Activated naive CD4-positive, alpha-beta T cell treated with anti-CD3 and anti-CD28 coated beads, Interleukin-2, amount 50 U/mL, for 24 hours (primary cell): ENCODE data around the gene PIGN.
"Not testable (repeated sequence)": the region's sequence is repeated elsewhere in the genome, so short reads cannot be mapped to it uniquely, and the experiment has no call there.

Experiments
- H3K27ac Mint-ChIP-seq: one replicate; pipeline ENCODE4 v1.8.0; 2021; ENCODE audit warnings: mild to moderate bottlenecking, mixed read lengths
- H3K27me3 Mint-ChIP-seq: one replicate; pipeline ENCODE4 v1.8.0; 2021; ENCODE audit warnings: mixed read lengths
- H3K36me3 Mint-ChIP-seq: one replicate; pipeline ENCODE4 v1.8.0; 2021; ENCODE audit warnings: mixed read lengths
- H3K4me1 Mint-ChIP-seq: one replicate; pipeline ENCODE4 v1.8.0; 2021; ENCODE audit warnings: mixed read lengths
- H3K4me3 Mint-ChIP-seq: one replicate; pipeline ENCODE4 v1.8.0; 2021; ENCODE audit warnings: mild to moderate bottlenecking, mixed read lengths
- H3K9me3 Mint-ChIP-seq: one replicate; pipeline ENCODE4 v1.8.0; 2021; ENCODE audit warnings: mixed read lengths

Gene PIGN

DNA sequence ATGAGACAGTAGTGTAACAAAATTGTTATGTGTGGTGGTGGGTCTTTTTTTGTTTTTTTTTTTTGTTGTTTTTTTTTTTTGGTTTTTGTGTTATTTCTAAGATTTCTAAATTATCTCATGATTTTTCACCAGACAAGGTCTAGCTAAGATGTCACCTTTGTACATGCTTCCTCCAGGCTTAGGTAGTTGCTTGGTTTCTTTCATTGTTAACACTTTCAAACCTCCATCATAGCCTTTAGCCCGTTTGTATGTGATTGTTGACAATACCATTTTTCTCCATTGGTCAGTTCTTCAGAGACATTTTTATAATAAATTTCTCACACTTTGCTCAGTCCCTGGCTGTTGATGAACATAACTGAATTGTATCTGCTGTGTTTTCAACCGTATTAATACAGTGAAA is 2.4 kb upstream of the PIGN start:
- Mint-ChIP-seq H3K4me3 (peak overlapping the region; percentile 99), H3K27me3 (no peaks in the 10 kb centered on the region), H3K27ac (no peak overlapping the region), H3K36me3 (peaks cover 11% of the 10 kb centered on the region), H3K9me3 (no peaks in the 10 kb centered on the region), H3K4me1 (peaks cover 71% of the 10 kb centered on the region)

DNA sequence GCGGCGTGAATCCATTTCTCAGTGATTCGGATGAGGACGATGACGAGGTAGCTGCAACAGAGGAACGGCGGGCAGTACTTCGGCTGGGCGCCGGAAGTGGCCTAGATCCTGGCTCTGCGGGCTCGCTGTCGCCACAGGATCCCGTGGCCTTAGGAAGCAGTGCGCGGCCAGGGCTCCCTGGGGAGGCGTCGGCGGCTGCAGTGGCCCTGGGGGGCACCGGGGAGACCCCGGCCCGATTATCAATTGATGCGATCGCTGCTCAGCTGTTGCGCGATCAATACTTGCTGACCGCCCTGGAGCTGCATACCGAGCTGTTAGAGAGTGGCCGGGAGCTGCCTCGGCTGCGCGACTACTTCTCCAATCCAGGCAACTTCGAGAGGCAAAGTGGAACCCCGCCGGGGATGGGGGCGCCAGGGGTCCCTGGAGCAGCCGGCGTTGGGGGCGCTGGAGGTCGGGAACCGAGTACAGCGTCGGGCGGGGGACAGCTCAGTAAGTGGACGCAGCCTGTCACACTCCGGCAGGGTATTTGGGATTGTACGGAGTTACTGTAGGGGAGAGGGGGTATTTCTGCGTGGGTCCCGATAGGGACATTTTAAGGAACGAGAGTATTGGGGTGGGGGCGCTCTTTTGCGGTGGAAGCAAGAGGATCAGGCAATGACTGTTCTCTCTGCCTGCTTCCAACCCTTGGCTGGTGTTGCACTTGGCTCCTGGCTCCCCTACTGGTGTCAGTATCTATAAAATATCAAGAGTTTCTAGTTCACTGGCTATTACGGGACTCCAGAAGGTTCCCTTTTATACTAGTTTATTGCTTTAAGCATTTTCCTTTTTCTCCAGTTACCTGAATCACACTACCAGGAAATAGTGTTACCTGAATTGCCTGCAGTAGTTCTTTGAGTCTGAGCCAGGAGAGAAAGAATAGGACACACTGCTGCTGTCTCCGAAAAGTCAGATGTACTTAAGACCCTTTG is 971 bp upstream of the PIGN start:
- Mint-ChIP-seq H3K4me3 (peak overlapping the region; percentile 99), H3K4me1 (peaks cover 62% of the 10 kb centered on the region), H3K27me3 (no peaks in the 10 kb centered on the region), H3K27ac (peak overlapping the region; percentile 97), H3K36me3 (peaks cover 11% of the 10 kb centered on the region), H3K9me3 (no peaks in the 10 kb centered on the region)

DNA sequence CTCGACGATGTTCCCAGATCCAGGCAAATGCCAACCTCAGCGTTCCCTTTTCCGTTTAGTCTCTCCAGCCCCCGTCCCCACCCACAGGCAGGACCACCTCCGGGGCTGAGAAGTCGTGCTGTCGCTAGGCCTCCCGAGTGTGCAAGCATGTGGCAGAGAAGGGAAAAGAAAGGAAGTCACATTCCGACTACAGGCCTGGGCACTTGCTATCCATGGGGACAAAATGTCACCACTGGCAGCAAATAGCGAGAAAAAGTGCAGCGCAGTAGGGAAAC is 420 bp downstream of the PIGN start:
- H3K27me3 Mint-ChIP-seq: no peaks in the 10 kb centered on the region
- peaks cover 8% of the 10 kb centered on the region for H3K36me3 Mint-ChIP-seq
- H3K27ac Mint-ChIP-seq: peak overlapping the region; percentile 93
- H3K9me3 Mint-ChIP-seq: no peaks in the 10 kb centered on the region
- H3K4me1 Mint-ChIP-seq: peaks cover 48% of the 10 kb centered on the region
- H3K4me3 Mint-ChIP-seq: peak overlapping the region; percentile 99

DNA sequence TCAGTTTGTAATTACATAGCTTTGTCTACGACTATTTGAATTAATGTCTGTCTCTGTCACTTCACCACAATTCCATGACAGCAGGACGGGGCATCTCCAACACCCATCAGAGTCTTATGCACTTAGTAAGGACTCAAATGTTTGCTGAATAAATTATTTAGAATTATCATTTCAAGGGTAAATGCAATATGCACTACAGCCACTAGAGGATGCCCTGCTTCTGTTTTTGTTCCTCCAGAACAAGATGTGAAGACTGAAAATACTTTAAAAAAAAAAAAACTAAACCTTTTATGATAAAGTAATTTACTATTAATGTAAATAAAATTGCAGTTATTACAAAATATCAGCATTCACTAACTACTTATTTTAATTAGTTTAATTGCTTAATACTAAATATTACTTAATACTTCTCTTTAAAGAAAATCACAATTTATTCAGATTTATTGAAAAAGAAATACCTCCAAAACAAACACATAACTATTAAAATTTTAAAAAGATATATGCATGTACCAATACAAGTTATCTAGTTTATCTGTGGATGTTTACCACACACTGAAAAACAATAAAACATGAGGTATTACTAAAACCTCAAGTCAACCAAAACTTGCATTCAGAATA is 3.2 kb downstream of the PIGN start:
- Mint-ChIP-seq H3K27ac (no peak overlapping the region), H3K27me3 (no peaks in the 10 kb centered on the region), H3K36me3 (no peaks in the 10 kb centered on the region), H3K4me3 (no peak overlapping the region), H3K4me1 (peaks cover 23% of the 10 kb centered on the region), H3K9me3 (no peaks in the 10 kb centered on the region)

DNA sequence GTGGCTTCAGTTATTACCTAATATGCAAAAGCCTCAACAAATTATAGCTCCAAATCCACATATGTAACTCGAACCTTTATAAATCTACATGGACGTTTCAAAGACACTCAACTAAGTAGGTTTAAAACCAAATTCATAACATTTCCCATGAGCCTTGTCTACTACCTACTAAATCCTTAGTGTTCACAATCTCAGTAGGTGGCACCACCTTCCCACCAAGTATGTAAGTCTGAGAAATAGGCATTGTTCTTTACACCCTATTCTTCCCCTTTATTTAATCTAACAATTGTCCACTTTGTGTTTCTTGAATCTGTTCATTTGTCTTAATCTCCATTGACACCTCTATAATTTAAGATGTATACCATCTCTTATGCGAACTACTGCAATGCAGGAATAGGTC is 4.6 kb downstream of the PIGN start:
- Mint-ChIP-seq H3K4me1 (peaks cover 32% of the 10 kb centered on the region), H3K27me3 (no peaks in the 10 kb centered on the region), H3K36me3 (peaks cover 3% of the 10 kb centered on the region), H3K4me3 (no peak overlapping the region), H3K27ac (no peak overlapping the region), H3K9me3 (no peaks in the 10 kb centered on the region)

DNA sequence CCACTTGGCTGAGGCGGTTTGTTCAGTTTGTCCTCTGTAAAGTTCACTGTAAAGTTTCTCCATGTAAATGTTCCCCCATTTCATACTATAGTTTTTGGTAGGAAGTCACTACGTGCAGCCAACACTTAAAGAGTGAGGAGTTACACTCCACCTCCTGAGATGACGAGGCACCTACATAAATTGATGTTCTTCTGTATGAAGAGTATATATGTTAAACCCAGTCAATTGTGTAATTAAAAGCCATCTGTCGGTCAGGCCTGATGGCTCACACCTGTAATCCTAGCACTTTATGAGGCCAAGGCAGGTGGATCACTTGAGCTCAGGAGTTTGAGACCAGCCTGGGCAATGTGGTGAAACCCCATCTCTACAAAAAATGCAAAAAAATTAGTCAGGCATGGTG is 7.6 kb downstream of the PIGN start:
- H3K9me3 Mint-ChIP-seq: no peaks in the 10 kb centered on the region
- peaks cover 4% of the 10 kb centered on the region for H3K36me3 Mint-ChIP-seq
- H3K4me3 Mint-ChIP-seq: no peak overlapping the region
- no peak overlapping the region for H3K27ac Mint-ChIP-seq
- H3K27me3 Mint-ChIP-seq: no peaks in the 10 kb centered on the region
- H3K4me1 Mint-ChIP-seq: peaks cover 14% of the 10 kb centered on the region

DNA sequence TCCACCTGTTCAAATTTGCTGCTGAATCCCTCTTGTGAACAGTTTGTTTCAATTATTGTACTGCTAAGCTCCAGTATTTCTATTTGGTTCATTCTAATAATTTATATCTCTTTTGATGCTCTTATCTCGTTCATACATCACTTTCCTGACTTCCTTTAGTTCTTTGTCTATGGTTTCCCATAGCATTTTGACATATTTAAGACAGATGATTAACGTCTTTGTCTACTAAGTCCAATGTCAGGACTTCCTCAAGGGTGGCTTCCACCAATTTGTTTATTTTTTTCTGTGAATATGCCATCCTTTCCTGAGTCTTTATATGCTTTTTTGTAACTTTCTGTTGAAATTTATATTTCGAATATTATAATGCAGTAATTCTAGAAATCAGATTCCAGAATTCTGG is 9.6 kb downstream of the PIGN start:
- Mint-ChIP-seq H3K9me3 (no peaks in the 10 kb centered on the region), H3K27ac (no peak overlapping the region), H3K4me1 (peaks cover 9% of the 10 kb centered on the region), H3K36me3 (peaks cover 6% of the 10 kb centered on the region), H3K4me3 (no peak overlapping the region), H3K27me3 (no peaks in the 10 kb centered on the region)

DNA sequence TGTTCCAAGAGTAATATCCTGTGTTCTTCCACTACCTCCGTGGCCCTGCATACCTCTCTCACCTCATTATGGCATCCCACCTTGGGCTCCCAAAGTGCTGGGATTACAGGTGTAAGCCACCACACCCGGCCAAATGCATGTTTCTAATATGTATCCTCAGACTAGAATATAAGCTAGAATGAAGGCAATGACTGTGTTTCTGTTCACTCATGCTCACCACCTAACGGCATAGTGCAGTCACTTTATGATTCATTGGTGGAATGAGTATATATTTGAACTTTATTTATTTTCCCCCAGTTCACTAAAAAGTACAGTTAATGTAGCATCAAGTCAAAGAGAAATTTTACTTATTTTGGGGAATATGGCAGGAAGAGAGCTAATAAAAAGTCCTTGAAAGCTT is 11.3 kb downstream of the PIGN start:
- no peaks in the 10 kb centered on the region for H3K27me3 Mint-ChIP-seq
- peaks cover 9% of the 10 kb centered on the region for H3K4me1 Mint-ChIP-seq
- no peak overlapping the region for H3K27ac Mint-ChIP-seq
- H3K9me3 Mint-ChIP-seq: no peaks in the 10 kb centered on the region
- no peak overlapping the region for H3K4me3 Mint-ChIP-seq
- peaks cover 6% of the 10 kb centered on the region for H3K36me3 Mint-ChIP-seq

DNA sequence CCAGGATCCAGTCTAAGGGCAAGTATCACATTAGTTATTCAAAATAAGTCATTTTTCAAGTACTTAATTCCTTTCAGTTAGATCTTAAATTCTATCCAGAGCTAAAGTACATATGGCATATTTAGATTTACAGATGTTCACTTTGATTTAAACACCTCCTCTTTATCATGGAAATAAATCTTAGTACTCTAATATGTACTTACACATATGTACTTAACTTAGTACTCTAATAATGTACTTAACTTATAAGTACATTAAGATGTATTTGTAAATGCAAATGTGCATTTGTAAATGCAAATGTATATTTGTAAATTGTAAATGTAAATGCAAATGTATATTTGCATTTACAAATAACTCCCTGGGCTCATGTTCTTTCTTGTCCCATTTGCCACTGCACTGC is 14.6 kb downstream of the PIGN start:
- Mint-ChIP-seq H3K9me3 (no peaks in the 10 kb centered on the region), H3K36me3 (peaks cover 6% of the 10 kb centered on the region), H3K27ac (no peak overlapping the region), H3K4me1 (peaks cover 1% of the 10 kb centered on the region), H3K4me3 (no peak overlapping the region), H3K27me3 (no peaks in the 10 kb centered on the region)

DNA sequence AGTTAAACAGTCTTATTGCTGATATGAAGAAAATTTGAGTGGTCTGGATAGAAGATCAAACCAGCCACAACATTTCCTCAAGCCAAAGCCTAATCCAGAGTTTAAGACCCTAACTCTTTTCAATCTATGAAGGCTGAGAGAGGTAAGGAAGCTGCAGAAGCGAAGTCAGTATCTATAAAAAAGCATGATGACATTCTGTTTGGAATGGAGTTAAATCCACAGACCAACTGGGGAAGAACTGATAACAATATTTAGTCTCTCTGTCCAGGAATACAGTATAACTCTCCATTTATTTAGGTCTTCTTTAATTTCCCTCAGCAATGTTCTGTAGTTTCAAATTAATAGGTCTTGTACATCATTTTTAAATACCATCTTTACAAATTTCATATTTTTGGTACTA is 16.0 kb downstream of the PIGN start:
- Mint-ChIP-seq H3K9me3 (no peaks in the 10 kb centered on the region), H3K36me3 (peaks cover 10% of the 10 kb centered on the region), H3K27ac (no peak overlapping the region), H3K27me3 (no peaks in the 10 kb centered on the region), H3K4me1 (no peaks in the 10 kb centered on the region), H3K4me3 (no peak overlapping the region)

DNA sequence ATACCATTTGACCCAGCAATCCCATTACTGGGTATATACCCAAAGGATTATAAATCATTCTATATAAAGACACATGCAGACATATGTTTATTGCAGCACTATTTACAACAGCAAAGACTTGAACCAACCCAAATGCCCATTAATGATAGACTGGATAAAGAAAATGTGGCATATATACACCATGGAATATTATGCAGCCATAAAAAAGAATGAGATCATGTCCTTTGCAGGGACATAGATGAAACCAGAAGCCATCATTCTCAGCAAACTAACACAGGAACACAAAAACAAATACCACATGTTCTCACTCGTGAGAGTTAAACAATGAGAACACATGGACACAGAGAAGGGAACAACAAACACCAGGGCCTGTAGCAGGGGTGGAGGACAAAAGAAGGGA is 20.3 kb downstream of the PIGN start:
- H3K4me1 Mint-ChIP-seq: not testable (repeated sequence)

DNA sequence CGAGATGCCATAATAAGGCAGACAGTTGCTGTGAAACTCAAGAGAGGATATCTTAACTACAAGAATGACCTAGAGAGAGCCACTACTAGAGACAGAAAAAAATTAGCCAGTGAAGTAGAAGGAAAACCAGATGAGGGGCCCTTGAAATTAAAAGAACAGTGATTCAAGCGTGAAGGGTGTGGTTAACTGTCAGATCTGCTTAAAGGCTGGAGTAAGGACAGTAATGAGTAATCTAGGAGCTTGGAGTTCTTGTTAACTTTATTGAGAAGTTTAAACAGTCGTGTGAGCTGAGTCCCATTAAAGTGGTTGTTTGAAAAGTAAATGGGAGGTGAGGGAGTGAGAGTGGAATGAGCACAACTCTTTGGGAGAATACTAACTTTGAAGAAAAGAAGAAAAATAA is 21.3 kb downstream of the PIGN start:
- no peak overlapping the region for H3K4me3 Mint-ChIP-seq
- H3K27me3 Mint-ChIP-seq: no peaks in the 10 kb centered on the region
- peaks cover 23% of the 10 kb centered on the region for H3K36me3 Mint-ChIP-seq
- H3K27ac Mint-ChIP-seq: no peak overlapping the region
- H3K9me3 Mint-ChIP-seq: no peaks in the 10 kb centered on the region
- peaks cover 8% of the 10 kb centered on the region for H3K4me1 Mint-ChIP-seq

More for the DNA sequence above, 20.3 kb downstream of the PIGN start:
- not testable (repeated sequence) for H3K9me3 Mint-ChIP-seq, H3K27ac Mint-ChIP-seq, H3K27me3 Mint-ChIP-seq, H3K4me3 Mint-ChIP-seq
- peaks cover 20% of the 10 kb centered on the region for H3K36me3 Mint-ChIP-seq

DNA sequence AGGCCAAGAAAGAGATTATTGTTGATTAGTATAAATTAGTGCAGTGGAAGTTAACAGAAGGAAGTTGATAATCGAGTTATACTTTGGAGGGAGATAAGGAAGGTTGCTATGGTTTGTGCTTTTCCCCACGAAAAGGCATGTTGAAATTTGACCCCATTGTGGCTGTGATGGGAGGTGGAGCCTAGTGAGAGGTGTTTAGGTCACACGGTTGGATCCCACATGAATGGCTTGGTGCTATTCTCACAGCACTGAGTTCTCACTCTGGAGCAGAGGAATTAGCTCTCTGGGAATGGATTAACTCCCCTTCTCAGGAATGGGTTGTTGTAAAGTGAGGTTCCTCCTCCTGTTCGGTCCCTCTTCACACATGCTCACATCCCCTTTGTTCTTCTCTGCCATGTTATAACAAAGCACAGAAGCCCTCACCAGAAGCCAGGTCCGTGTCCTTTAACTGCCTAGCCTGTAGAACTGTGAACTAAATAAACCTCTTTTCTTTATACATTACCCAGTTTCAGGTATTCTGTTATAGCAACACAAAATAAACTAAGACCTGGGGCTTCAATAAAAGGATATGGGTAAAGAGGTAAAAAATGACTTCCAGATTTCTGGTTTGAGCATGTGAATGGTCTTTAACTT is 21.9 kb downstream of the PIGN start:
- H3K4me3 Mint-ChIP-seq: no peak overlapping the region
- peaks cover 25% of the 10 kb centered on the region for H3K36me3 Mint-ChIP-seq
- H3K27me3 Mint-ChIP-seq: no peaks in the 10 kb centered on the region
- peaks cover 8% of the 10 kb centered on the region for H3K4me1 Mint-ChIP-seq
- H3K9me3 Mint-ChIP-seq: no peaks in the 10 kb centered on the region
- no peak overlapping the region for H3K27ac Mint-ChIP-seq

DNA sequence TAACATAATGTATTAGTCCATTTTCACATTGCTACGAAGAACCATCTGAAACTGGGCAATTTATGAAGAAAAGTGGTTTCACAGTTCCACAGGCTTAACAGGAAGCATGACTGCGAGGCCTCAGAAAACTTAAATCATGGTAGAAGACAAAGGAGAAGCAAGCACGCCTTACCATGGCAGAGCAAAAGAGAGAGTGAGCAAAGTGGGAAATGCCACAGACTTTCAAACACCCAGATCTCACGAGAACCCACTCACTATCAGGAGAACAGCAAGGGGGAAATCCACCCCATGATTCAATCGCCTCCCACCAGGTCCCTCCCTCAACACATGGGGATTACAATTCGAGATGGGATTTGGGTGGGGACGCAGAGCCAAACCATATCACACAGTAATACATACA is 22.5 kb downstream of the PIGN start:
- H3K9me3 Mint-ChIP-seq: no peaks in the 10 kb centered on the region
- H3K36me3 Mint-ChIP-seq: peaks cover 27% of the 10 kb centered on the region
- no peaks in the 10 kb centered on the region for H3K27me3 Mint-ChIP-seq
- no peak overlapping the region for H3K27ac Mint-ChIP-seq
- no peak overlapping the region for H3K4me3 Mint-ChIP-seq
- peaks cover 8% of the 10 kb centered on the region for H3K4me1 Mint-ChIP-seq

DNA sequence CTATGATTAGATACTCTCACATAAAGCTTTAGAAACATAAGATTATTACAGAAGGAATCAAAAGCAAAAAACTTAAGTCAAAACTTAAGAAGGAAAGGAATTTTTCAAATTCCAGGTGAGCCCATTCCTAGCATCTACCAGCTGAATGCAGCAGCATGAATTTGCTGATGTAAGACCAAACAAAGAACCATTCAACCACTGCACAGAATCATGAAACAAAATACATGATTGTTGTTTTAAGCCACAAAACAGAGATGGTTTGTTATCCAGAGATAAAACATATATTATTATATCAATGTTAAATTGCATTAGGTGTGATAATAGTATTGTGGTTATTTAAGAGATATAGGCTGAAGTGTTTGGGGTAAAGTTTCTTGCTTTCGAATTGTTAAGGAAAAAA is 29.0 kb downstream of the PIGN start:
- Mint-ChIP-seq H3K4me3 (no peak overlapping the region), H3K9me3 (no peaks in the 10 kb centered on the region), H3K36me3 (peaks cover 24% of the 10 kb centered on the region), H3K27me3 (no peaks in the 10 kb centered on the region), H3K4me1 (no peaks in the 10 kb centered on the region), H3K27ac (no peak overlapping the region)

DNA sequence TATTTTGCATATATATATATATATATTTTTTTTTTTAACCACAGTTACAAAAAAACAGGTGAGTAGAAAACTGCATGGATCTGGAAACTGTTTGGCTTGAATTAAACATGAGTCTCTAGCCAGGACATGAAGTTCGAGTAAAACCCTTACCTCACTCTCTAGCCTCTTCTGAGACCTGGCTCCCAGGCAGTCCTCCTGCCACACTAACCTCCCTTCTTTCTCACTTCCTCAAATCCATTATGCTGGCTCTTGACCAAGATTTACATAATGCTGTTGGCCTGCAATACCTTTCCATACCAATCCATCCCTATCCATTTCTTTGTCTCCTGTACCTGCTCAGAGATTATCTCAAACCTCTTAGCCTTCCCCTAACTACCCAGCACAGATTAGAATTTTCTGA is 34.0 kb downstream of the PIGN start:
- Mint-ChIP-seq H3K4me3 (no peak overlapping the region), H3K27me3 (no peaks in the 10 kb centered on the region), H3K36me3 (peaks cover 14% of the 10 kb centered on the region), H3K9me3 (no peaks in the 10 kb centered on the region), H3K4me1 (no peaks in the 10 kb centered on the region), H3K27ac (no peak overlapping the region)
